ENCODE measurements around the gene PHC2. TPM values are rescaled to one million over a fixed set of nuclear protein-coding genes. Genes with fewer than 3 reads are reported as not detected.

The PHC2 gene
- total RNA-seq, 1 experiment from 2014 or later: 176 TPM

DNA sequence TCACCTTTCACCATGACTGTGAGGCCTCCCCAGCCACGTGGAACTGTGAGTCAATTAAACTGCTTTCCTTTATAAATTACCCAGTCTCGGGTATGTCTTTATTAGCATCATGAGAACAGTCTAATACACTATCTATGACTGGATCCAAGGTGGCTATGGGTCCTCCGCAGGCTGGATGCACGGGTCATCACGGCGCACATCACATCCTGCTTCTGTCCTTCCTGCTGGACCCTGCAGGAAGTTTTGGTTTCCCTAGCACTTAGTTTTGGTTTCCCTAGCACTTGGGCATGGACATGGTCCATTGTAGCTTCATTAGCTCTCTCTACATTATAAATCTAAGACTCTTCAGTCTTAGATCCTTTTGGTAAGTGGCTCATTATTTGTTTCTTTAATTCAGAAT, 14.2 kb upstream of the PHC2 start:
- peaks cover 30 to 59% of the 10 kb centered on the region in 2 experiments; a peak in 3 of 4 replicates for H3K4me1 ChIP-seq (ENCODE audit: control insufficient read depth in 1 of 2, insufficient read depth in 2 of 2, low read length in 2 of 2)
- ChIA-PET POLR2A (no interaction called here), RAD21 (ENCODE audit: low non-redundant PET in 1 of 2, low total read pairs in 2 of 2, uncharacterized antibody in 2 of 2, unreplicated experiment in 2 of 2) (no interaction called here), CTCF (interaction anchor here (2.6 kb wide), 1 partner anchor 11 kb away, joined by 7 read pairs; no protein-coding TSS in a partner anchor)
- H3K36me3 ChIP-seq (ENCODE audit: control insufficient read depth in 1 of 2, insufficient read depth in 2 of 2, low read length in 2 of 2): no peaks in the 10 kb centered on the region; a peak in 1 of 4 replicates
- H4K20me1 ChIP-seq (ENCODE audit: insufficient read depth): no peaks in the 10 kb centered on the region
- TF ChIP-seq ZFX (IDR thresholded peaks at IDR 0.05) (no peak), SP1 (IDR thresholded peaks at IDR 0.05; ENCODE audit: low read depth) (no peak), CBX3 (IDR thresholded peaks at IDR 0.05; ENCODE audit: low read depth) (no peak), EGR1 (IDR thresholded peaks at IDR 0.05; ENCODE audit: low read depth) (no peak), ZNF274 (IDR thresholded peaks at IDR 0.05; ENCODE audit: low read depth, low read length) (no peak)
- TF ChIP-seq, protein P1, sequence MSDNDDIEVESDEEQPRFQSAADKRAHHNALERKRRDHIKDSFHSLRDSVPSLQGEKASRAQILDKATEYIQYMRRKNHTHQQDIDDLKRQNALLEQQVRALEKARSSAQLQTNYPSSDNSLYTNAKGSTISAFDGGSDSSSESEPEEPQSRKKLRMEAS (IDR thresholded peaks at IDR 0.05): no peak
- H3K9ac ChIP-seq (ENCODE audit: low read length): no peak overlapping the region
- H3K9me2 ChIP-seq (ENCODE audit: insufficient read depth): no peaks in the 10 kb centered on the region
- no peaks in the 10 kb centered on the region for H3K27me3 ChIP-seq (ENCODE audit: insufficient read depth, low read length)
- BruUV-seq (replicated peaks): no TSS peak
- intact Hi-C loops (cut with micrococcal nuclease): no loop called here
- DNase-seq (ENCODE audit: low read depth, low spot score) (no peak), ATAC-seq (no peak)
- H3K4me3 ChIP-seq (replicated peaks in 1 of 2; ENCODE audit: low read depth in 1 of 2, low read length in 2 of 2): no peak overlapping the region
- H3K27ac ChIP-seq (ENCODE audit: low read depth, low read length): no peak overlapping the region
- no peak overlapping the region for H3K4me2 ChIP-seq (ENCODE audit: low read length)
- H2AFZ ChIP-seq (ENCODE audit: low read depth, low read length, poor library complexity, severe bottlenecking): no peak overlapping the region
- H3K9me3 ChIP-seq (ENCODE audit: control insufficient read depth in 1 of 2, insufficient read depth in 1 of 2, low read depth in 1 of 2, low read length in 2 of 2): no peaks in the 10 kb centered on the region
- no peaks in the 10 kb centered on the region for H3K79me2 ChIP-seq (ENCODE audit: insufficient read depth, low read length)

DNA sequence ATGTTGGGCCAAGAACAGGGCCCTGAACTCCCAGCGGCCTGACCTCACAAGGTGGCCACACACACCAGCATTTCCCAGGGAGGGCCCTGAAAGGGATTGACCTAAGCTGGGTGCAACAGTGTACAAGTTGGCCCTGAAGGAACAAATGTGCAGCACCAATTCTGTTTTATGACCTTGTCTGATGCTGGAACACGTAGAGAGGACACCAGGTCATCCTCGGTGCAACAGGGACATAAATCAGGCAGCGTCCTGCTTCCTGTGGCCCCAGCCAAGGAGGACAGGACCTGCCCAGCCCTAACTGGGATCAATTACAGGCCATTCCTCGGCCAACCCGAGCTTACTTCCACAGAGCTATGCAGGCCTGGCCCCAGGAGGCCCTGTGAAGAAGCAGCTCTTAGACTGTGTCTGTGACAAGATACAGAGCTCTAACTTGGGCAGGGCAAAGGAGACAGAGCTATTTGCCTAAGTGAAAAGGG, 12.8 kb upstream of the PHC2 start:
- H3K9me3 ChIP-seq (ENCODE audit: control insufficient read depth in 1 of 2, insufficient read depth in 1 of 2, low read depth in 1 of 2, low read length in 2 of 2): no peaks in the 10 kb centered on the region
- BruUV-seq (replicated peaks): no TSS peak
- H3K9me2 ChIP-seq (ENCODE audit: insufficient read depth): no peaks in the 10 kb centered on the region
- no peak for DNase-seq (ENCODE audit: low read depth, low spot score)
- H3K4me2 ChIP-seq (ENCODE audit: low read length): peak overlapping the region; percentile 61
- ChIA-PET POLR2A (no interaction called here), CTCF (interaction anchor here (1.5 kb wide), 1 partner anchor 12 kb away, joined by 6 read pairs; no protein-coding TSS in a partner anchor), RAD21 (ENCODE audit: low non-redundant PET in 1 of 2, low total read pairs in 2 of 2, uncharacterized antibody in 2 of 2, unreplicated experiment in 2 of 2) (interaction anchor here in 1 of 2 experiments (0.5 kb wide), 1 partner anchor 26 kb away, joined by 3 read pairs; no protein-coding TSS in a partner anchor)
- H3K27me3 ChIP-seq (ENCODE audit: insufficient read depth, low read length): no peaks in the 10 kb centered on the region
- H4K20me1 ChIP-seq (ENCODE audit: insufficient read depth): no peaks in the 10 kb centered on the region
- peak overlapping the region; percentile 34; the same call in 1 of the 2 replicates for H3K27ac ChIP-seq (ENCODE audit: low read depth, low read length)
- peaks cover 32 to 73% of the 10 kb centered on the region in 2 experiments; a peak in 3 of 4 replicates for H3K4me1 ChIP-seq (ENCODE audit: control insufficient read depth in 1 of 2, insufficient read depth in 2 of 2, low read length in 2 of 2)
- H3K9ac ChIP-seq (ENCODE audit: low read length): peak overlapping the region; percentile 34; the same call in 1 of the 2 replicates
- H3K36me3 ChIP-seq (ENCODE audit: control insufficient read depth in 1 of 2, insufficient read depth in 2 of 2, low read length in 2 of 2): no peaks in the 10 kb centered on the region; a peak in 1 of 4 replicates
- ATAC-seq: peak; percentile 50
- peak overlapping the region; percentile 31 for H2AFZ ChIP-seq (ENCODE audit: low read depth, low read length, poor library complexity, severe bottlenecking)
- no peaks in the 10 kb centered on the region for H3K79me2 ChIP-seq (ENCODE audit: insufficient read depth, low read length)
- peak overlapping the region in 1 of 2 experiments; percentile 15; a peak in 1 of 4 replicates for H3K4me3 ChIP-seq (replicated peaks in 1 of 2; ENCODE audit: low read depth in 1 of 2, low read length in 2 of 2)
- intact Hi-C loops (cut with micrococcal nuclease): no loop called here
- TF ChIP-seq ZFX (IDR thresholded peaks at IDR 0.05): peak; percentile 52; the same call in 1 of the 2 replicates
- TF ChIP-seq YY1 (IDR thresholded peaks at IDR 0.05; ENCODE audit: extremely low read depth, insufficient replicate concordance, low read depth, low read length): no peak
- no peak for TF ChIP-seq SIN3A (IDR thresholded peaks at IDR 0.05; ENCODE audit: low read depth)
- TF ChIP-seq CEBPB (IDR thresholded peaks at IDR 0.05; ENCODE audit: low read depth): no peak
- TF ChIP-seq TCF7L2 (IDR thresholded peaks at IDR 0.05; ENCODE audit: borderline replicate concordance, extremely low read depth, insufficient read depth, insufficient read length): peak; percentile 36
- TF ChIP-seq, protein P2, sequence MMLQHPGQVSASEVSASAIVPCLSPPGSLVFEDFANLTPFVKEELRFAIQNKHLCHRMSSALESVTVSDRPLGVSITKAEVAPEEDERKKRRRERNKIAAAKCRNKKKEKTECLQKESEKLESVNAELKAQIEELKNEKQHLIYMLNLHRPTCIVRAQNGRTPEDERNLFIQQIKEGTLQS (IDR thresholded peaks at IDR 0.05): no peak
- 0 out of 2 replicates have a peak, but pooled peaks have one; percentile 47 for TF ChIP-seq SP1 (IDR thresholded peaks at IDR 0.05; ENCODE audit: low read depth)
- TF ChIP-seq JUND (IDR thresholded peaks at IDR 0.05): no peak
- TF ChIP-seq, protein P3, sequence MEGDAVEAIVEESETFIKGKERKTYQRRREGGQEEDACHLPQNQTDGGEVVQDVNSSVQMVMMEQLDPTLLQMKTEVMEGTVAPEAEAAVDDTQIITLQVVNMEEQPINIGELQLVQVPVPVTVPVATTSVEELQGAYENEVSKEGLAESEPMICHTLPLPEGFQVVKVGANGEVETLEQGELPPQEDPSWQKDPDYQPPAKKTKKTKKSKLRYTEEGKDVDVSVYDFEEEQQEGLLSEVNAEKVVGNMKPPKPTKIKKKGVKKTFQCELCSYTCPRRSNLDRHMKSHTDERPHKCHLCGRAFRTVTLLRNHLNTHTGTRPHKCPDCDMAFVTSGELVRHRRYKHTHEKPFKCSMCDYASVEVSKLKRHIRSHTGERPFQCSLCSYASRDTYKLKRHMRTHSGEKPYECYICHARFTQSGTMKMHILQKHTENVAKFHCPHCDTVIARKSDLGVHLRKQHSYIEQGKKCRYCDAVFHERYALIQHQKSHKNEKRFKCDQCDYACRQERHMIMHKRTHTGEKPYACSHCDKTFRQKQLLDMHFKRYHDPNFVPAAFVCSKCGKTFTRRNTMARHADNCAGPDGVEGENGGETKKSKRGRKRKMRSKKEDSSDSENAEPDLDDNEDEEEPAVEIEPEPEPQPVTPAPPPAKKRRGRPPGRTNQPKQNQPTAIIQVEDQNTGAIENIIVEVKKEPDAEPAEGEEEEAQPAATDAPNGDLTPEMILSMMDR (IDR thresholded peaks at IDR 0.05 in 2 of 3, conservative IDR thresholded peaks at IDR 0.05 in 1 of 3; ENCODE audit: borderline replicate concordance in 1 of 3, insufficient read depth in 1 of 3, low read depth in 2 of 3, low read length in 2 of 3): no peak
- no peak for TF ChIP-seq FOSL1 (IDR thresholded peaks at IDR 0.05; ENCODE audit: low read depth)
- TF ChIP-seq EZH2phosphoT487 (IDR thresholded peaks at IDR 0.05; ENCODE audit: borderline replicate concordance): no peak
- TF ChIP-seq, protein P4, sequence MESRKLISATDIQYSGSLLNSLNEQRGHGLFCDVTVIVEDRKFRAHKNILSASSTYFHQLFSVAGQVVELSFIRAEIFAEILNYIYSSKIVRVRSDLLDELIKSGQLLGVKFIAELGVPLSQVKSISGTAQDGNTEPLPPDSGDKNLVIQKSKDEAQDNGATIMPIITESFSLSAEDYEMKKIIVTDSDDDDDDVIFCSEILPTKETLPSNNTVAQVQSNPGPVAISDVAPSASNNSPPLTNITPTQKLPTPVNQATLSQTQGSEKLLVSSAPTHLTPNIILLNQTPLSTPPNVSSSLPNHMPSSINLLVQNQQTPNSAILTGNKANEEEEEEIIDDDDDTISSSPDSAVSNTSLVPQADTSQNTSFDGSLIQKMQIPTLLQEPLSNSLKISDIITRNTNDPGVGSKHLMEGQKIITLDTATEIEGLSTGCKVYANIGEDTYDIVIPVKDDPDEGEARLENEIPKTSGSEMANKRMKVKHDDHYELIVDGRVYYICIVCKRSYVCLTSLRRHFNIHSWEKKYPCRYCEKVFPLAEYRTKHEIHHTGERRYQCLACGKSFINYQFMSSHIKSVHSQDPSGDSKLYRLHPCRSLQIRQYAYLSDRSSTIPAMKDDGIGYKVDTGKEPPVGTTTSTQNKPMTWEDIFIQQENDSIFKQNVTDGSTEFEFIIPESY (IDR thresholded peaks at IDR 0.05; ENCODE audit: extremely low read depth, insufficient replicate concordance, low read length): no peak

All from HCT116 (cell line).